HG03175 (cell line): ENCODE data around the gene JADE3.
"Not testable (repeated sequence)": the region's sequence is repeated elsewhere in the genome, so short reads cannot be mapped to it uniquely, and the experiment has no call there.

Source experiments
- ATAC-seq: cut with Tn5 transposase; IDR thresholded peaks from one replicate; pipeline ENCODE4 v1.9.1; 2021; ENCODE audit warnings: mild to moderate bottlenecking, moderate library complexity; ENCODE audit not compliant: unreplicated experiment

Gene JADE3

GRCh38 chrX:46929439-46930261 is 17.4 kb downstream of the JADE3 start:
- ATAC-seq: no peak

DNA sequence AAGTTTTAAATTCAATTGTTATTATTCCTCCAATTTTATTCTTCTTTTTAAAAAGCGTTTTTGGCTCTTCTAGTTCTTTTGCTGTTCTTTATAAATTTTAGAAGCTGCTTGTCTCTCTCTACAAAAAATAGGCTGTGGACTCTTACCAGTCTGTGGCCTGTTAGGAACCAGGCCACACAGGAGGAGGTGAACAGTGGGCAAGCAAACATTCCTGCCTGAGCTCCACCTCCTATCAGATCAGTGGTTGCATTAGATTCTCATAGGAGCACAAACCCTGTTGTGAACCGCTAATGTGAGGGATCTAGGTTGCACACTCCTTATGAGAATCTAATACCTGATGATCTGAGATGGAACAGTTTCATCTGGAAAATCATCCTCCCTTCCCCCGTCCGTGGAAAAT is 23.1 kb downstream of the JADE3 start:
- no peak for ATAC-seq

- ATAC-seq: no peak
Observed at GRCh38 chrX:46938589-46938988, 26.4 kb downstream of the JADE3 start.

DNA sequence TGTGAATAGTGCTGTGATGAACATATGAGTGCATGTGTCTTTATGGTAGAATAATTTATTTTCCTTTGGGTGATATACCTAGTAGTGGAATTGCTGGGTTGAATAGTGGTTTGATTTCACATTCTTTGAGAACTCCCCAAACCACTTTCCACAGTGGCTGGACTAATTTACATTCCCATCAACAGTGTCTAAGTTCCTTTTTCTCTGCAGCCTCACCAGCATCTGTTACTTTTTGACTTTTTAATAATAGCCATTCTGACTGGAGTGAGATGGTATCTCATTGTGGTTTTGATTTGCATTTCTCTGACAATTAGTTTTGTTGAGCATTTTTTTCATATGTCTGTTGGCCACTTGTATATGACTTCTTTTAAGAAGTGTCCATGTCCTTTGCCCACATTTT is 29.1 kb downstream of the JADE3 start:
- no peak for ATAC-seq

- no peak for ATAC-seq
Observed at GRCh38 chrX:46953137-46953527, 40.9 kb downstream of the JADE3 start.

DNA sequence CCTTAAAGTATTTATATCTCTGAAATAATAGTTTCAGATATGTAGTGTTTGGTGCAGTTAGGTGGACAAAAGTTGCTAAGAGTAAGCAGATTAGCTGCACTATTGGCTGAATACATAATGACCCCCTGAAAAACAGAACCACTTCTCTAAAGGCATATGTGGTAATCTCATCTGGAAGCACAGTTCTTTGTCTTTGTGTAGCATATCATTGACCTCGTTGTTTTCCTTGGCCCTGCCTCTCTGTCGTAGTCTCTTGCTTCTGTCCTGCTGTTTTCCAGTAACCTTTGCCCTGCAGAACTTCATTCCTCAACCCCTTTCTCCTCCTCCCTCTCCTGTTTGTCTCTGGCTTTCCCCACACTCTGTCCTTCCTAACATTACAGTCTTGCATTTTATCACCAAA is 41.4 kb downstream of the JADE3 start:
- no peak for ATAC-seq

- ATAC-seq: no peak
Observed at GRCh38 chrX:46954716-46955115, 42.5 kb downstream of the JADE3 start.

GRCh38 chrX:46956589-46956988 is 44.4 kb downstream of the JADE3 start:
- not testable (repeated sequence) for ATAC-seq

GRCh38 chrX:46957297-46957696 is 45.1 kb downstream of the JADE3 start:
- ATAC-seq: no peak

- ATAC-seq: no peak
Observed at GRCh38 chrX:46959101-46959500, 46.9 kb downstream of the JADE3 start.

- ATAC-seq: no peak
Observed at GRCh38 chrX:46959985-46960700, 47.9 kb downstream of the JADE3 start.

DNA sequence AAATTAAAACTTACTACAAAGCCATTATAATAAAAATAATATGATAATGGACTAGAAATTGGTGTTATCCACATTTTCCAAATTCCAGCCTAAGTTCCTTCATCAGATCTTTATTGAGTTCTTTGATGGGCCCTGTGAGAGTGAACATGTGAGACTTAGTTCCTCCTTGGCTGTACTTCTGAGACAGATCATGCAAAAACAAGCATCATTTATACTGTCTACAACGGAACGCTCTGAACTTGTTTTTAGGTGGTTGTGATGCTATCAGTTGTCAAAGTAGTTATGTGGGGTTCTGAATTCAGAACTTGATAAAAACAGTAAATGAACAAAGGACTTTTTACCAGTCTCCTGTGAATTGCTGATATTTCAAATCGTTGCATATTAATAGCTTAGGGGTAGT is 48.9 kb downstream of the JADE3 start:
- no peak for ATAC-seq

GRCh38 chrX:46961574-46962283 is 49.5 kb downstream of the JADE3 start:
- ATAC-seq: no peak

- no peak for ATAC-seq
Observed at GRCh38 chrX:46965125-46965758, 53.0 kb downstream of the JADE3 start.

GRCh38 chrX:46967547-46967946 is 55.3 kb downstream of the JADE3 start:
- ATAC-seq: peak; percentile 59

DNA sequence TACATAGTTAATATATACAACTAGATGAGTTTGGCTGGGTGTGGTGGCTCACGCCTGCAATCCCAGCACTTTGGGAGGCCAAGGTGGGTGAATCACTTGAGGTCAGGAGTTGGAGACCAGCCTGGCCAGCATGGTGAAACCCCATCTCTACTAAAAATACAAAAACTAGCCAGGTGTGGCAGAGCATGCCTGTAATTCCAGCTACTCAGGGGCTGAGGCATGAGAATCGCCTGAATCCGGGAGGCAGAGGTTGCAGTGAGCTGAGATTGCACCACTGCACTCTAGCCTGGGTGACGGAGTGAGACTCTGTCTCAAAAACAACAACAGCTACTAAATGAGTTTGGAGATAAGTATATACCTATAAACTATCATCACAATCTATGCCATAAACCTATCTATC is 64.8 kb downstream of the JADE3 start:
- ATAC-seq: not testable (repeated sequence)

DNA sequence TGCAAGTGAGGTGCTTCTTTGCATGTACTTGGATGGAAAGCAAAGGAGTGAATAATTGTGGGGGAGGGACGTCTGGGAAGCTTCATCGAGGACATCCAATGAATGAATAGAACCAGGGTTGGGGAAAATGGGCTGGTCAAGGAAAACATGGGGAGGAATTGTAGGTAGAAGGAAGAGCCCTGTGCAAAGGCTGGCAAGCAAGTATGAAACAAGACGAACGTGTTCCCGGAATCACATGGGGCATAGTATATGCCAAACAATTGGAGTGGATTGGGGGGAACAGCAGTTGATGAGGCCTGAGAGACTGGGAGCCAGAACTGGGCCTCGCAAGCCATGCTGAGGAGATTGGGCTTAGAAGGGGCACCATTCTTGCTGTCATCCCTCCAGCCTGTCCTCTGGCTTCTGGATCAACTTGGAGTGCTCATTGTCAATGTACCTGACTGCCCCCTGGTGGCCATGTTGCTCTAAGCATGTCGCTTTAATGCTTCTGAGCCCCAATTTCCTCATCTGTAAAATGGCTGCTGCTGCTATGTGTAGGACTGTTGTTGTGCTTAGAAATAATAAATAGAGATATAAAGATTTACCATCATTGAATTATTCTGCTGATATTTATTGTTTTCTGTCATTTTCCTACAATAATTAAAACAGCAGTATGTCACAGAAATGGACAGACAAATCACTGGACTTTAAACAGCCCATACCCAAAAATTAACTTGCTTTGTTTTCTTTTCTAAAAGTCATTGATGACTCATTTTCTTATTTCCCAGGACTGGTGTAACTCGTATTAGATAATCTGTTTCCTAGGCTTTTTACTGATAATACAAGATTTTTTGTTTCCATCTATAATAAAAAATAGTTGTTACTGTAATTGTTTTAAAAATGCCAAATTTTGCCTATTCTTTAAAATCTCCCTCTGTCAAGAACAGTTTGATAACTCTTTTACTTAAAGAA is 66.4 kb downstream of the JADE3 start:
- no peak for ATAC-seq

DNA sequence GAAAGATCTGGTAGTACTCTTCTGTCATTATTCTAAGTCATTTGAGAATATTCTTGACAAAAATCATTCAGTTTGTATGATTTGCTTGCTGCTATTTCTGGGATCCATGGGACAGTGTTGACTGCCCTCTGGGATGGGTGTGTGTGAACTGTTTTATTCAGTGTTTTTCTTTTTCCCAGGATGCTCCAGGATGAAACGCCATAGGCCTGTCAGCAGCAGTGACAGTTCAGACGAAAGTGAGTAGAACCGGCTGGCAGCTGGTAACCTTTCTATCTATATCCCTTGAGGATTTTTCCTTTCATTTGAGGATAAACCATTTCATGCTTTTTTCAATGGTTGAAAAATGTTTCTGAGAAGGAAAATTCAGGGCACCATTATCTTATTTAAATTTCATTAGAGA is 72.5 kb downstream of the JADE3 start:
- no peak for ATAC-seq

GRCh38 chrX:46989548-46989947 is 77.3 kb downstream of the JADE3 start:
- ATAC-seq: no peak

- no peak for ATAC-seq
Observed at GRCh38 chrX:46991664-46992063, 79.4 kb downstream of the JADE3 start.
